ENCODE results near the gene GRIK3. TPM values are rescaled to one million over a fixed set of nuclear protein-coding genes. Genes with fewer than 3 reads are reported as not detected.
"Not testable (repeated sequence)": the region's sequence is repeated elsewhere in the genome, so short reads cannot be mapped to it uniquely, and the experiment has no call there.

GRIK3 gene
- total and polyA plus RNA-seq, 4 donors = 0.68 to 1.6 TPM; not detected in 2

DNA sequence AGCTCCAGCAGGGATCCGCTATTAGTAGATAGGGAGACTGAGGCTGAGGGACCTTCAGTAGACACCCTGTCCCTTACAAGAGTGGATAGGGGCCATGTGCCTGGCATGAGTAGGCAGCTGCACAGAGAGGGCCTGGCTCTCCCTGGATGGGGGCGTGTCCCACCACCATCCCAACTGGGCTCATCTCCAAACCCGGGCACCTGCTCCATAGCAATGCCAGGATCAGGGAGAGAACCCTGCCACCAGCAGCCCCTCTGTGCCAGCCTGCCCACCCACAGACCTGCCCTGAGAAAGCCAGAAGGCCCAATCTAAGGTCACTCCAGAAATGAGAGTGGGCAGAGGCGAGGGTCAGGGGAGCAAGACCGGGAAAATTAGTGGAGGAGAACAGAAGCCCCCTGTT is 121.3 kb downstream of the GRIK3 start:
- WGBS, 2 donors = 59 to 65% methylated on average over 5 of the region's 5 CpGs
- no peak for DNase-seq

DNA sequence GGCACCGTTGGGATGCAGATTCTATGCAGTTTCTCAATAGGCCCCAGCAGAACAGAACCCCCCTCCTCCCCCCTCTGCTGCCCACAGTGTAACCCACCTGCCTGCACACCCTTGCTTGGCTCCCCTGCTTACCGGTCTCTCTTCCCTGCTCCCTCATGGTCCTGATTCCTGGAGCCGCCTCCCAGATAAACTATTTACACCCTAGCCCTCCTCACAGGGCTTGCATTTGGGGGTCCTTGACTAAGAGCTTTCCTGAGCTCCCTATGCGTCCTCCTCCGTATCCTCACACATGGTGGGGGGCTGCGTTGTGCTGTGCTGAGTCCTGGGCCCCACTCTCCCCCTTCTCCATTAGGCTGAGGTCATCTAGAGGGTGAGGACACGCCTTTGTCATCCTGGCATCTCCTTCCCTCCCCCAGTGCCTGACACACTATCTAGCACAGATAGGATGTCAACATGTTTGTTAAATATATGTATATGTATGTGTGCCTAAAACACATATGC is 121.9 kb downstream of the GRIK3 start:
- no peak overlapping the region for H3K27ac ChIP-seq (ENCODE audit: low read depth in 1 of 2, low read length in 2 of 2)
- H3K27me3 ChIP-seq (ENCODE audit: control insufficient read depth in 1 of 2, insufficient read depth in 2 of 2, low read length in 1 of 2) = no peaks in the 10 kb centered on the region
- WGBS, 2 donors = 56 to 61% methylated on average over 7 of the region's 7 CpGs
- H3K9me3 ChIP-seq (ENCODE audit: control insufficient read depth, low read length) = no peaks in the 10 kb centered on the region
- ATAC-seq (ENCODE audit: low FRiP score) = no peak
- no peaks in the 10 kb centered on the region for H3K36me3 ChIP-seq (ENCODE audit: control insufficient read depth in 1 of 2, insufficient read depth in 2 of 2, low read length in 1 of 2)
- no peaks in the 10 kb centered on the region for H3K4me1 ChIP-seq (ENCODE audit: control insufficient read depth in 1 of 2, insufficient read depth in 2 of 2, low read length in 2 of 2)
- DNase-seq = no peak
- intact Hi-C loops (cut with DNase I) = no loop called here
- no peak overlapping the region for H3K4me3 ChIP-seq (ENCODE audit: low read length in 2 of 2)

More for the DNA sequence above, 121.3 kb downstream of the GRIK3 start:
- Histone ChIP-seq H3K9me3 (ENCODE audit: control insufficient read depth, low read length) (no peaks in the 10 kb centered on the region), H3K27me3 (ENCODE audit: control insufficient read depth in 1 of 2, insufficient read depth in 2 of 2, low read length in 1 of 2) (no peaks in the 10 kb centered on the region), H3K4me1 (ENCODE audit: control insufficient read depth in 1 of 2, insufficient read depth in 2 of 2, low read length in 2 of 2) (no peaks in the 10 kb centered on the region), H3K36me3 (ENCODE audit: control insufficient read depth in 1 of 2, insufficient read depth in 2 of 2, low read length in 1 of 2) (no peaks in the 10 kb centered on the region), H3K4me3 (ENCODE audit: low read length in 2 of 2) (no peak overlapping the region), H3K27ac (ENCODE audit: low read depth in 1 of 2, low read length in 2 of 2) (no peak overlapping the region)
- peak; percentile 41 for ATAC-seq (ENCODE audit: low FRiP score)
- intact Hi-C loops (cut with DNase I) = no loop called here

DNA sequence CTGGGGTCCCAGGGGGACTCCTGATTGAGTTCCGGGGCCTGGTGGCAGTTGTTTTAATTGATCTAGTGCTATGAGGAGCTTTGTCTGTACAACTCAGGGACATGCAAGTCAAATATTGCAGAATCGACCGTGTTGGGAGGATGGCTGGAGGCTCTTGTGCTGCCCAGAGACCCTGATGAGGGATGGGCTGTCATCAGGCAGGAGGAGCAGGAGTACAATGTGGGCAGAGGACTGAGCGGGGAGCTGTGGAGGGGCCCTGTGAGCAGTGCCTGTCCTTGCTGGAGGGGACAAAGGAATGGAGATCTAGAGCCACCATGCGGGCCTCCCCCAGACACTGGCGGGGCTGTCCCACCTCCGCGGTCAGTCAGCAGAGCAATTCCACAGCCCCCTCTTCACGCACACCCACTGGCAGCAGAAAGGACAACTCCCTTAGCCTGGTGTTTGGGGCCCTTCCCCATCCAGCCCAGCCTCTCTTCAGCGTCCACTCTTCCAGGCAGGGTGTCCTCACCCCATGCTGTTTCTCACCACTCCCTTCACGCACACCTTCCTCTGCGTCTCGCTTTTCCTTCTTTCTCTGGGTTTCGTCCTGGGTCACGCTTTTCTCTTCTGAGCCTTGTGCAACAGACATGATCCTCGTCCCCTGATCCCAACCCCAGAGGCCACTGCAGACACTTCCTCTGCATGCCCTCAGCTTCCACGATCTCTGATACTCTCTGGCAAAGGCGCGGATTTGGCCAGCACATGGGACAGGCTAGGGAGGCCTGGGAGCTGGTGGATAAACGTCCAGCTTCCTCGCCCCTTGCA is 122.6 kb downstream of the GRIK3 start:
- ATAC-seq (ENCODE audit: low FRiP score) (no peak), DNase-seq (no peak)
- Histone ChIP-seq H3K27ac (ENCODE audit: low read depth in 1 of 2, low read length in 2 of 2) (no peak overlapping the region), H3K4me1 (ENCODE audit: control insufficient read depth in 1 of 2, insufficient read depth in 2 of 2, low read length in 2 of 2) (no peaks in the 10 kb centered on the region), H3K9me3 (ENCODE audit: control insufficient read depth, low read length) (no peaks in the 10 kb centered on the region), H3K4me3 (ENCODE audit: low read length in 2 of 2) (no peak overlapping the region), H3K27me3 (ENCODE audit: control insufficient read depth in 1 of 2, insufficient read depth in 2 of 2, low read length in 1 of 2) (no peaks in the 10 kb centered on the region), H3K36me3 (ENCODE audit: control insufficient read depth in 1 of 2, insufficient read depth in 2 of 2, low read length in 1 of 2) (no peaks in the 10 kb centered on the region)
- intact Hi-C loops (cut with DNase I) = no loop called here
- 60 to 66% methylated on average over 21 of the region's 21 CpGs for WGBS, 2 donors

DNA sequence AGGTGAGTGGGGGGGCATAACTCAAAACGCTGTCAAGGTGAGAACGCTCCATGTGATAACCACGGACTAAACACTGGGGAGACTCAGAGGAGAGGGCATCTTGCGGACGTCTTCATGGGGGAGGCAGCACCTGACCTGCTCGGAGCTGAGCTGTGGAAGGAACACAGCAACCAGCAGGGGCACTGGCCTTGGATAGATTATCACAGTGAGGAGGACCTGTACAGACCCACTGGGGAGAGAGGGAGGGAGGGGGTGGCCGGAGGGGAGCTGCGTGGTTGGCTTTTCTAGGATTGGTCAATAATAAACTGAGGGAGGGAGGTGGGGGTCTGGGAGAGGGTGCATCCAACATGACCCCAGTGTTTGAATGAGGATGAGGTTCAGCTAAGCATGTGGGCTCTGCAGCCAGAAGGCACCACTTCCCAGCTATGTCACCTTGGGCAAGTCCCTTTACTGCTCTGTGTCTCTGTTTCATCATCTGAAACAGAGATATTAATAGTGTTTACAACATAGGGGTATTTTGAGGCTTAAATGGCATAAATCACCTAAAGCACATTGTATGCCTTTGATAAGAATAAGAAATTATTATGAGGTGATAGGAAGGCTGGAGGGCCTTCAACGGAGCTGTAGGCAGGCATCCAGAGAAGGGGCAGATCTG is 123.3 kb downstream of the GRIK3 start:
- no peaks in the 10 kb centered on the region for H3K4me1 ChIP-seq (ENCODE audit: control insufficient read depth in 1 of 2, insufficient read depth in 2 of 2, low read length in 2 of 2)
- H3K27ac ChIP-seq (ENCODE audit: low read depth in 1 of 2, low read length in 2 of 2) = no peak overlapping the region
- H3K9me3 ChIP-seq (ENCODE audit: control insufficient read depth, low read length) = no peaks in the 10 kb centered on the region
- ATAC-seq (ENCODE audit: low FRiP score) (no peak), DNase-seq (no peak)
- no peaks in the 10 kb centered on the region for H3K36me3 ChIP-seq (ENCODE audit: control insufficient read depth in 1 of 2, insufficient read depth in 2 of 2, low read length in 1 of 2)
- intact Hi-C loops (cut with DNase I) = no loop called here
- H3K4me3 ChIP-seq (ENCODE audit: low read length in 2 of 2) = no peak overlapping the region
- no peaks in the 10 kb centered on the region for H3K27me3 ChIP-seq (ENCODE audit: control insufficient read depth in 1 of 2, insufficient read depth in 2 of 2, low read length in 1 of 2)
- 63 to 71% methylated on average over 9 of the region's 9 CpGs for WGBS, 2 donors

- Histone ChIP-seq H3K4me1 (ENCODE audit: control insufficient read depth in 1 of 2, insufficient read depth in 2 of 2, low read length in 2 of 2) (no peaks in the 10 kb centered on the region), H3K27me3 (ENCODE audit: control insufficient read depth in 1 of 2, insufficient read depth in 2 of 2, low read length in 1 of 2) (no peaks in the 10 kb centered on the region), H3K9me3 (ENCODE audit: control insufficient read depth, low read length) (no peaks in the 10 kb centered on the region), H3K27ac (ENCODE audit: low read depth in 1 of 2, low read length in 2 of 2) (no peak overlapping the region), H3K36me3 (ENCODE audit: control insufficient read depth in 1 of 2, insufficient read depth in 2 of 2, low read length in 1 of 2) (no peaks in the 10 kb centered on the region), H3K4me3 (ENCODE audit: low read length in 2 of 2) (no peak overlapping the region)
- no peak for ATAC-seq (ENCODE audit: low FRiP score)
- intact Hi-C loops (cut with DNase I) = no loop called here
- no peak for DNase-seq
- 43 to 45% methylated on average over 10 of the region's 10 CpGs for WGBS, 2 donors
These were observed 124.2 kb downstream of the GRIK3 start for GRCh38 chr1:36909946-36910725.

DNA sequence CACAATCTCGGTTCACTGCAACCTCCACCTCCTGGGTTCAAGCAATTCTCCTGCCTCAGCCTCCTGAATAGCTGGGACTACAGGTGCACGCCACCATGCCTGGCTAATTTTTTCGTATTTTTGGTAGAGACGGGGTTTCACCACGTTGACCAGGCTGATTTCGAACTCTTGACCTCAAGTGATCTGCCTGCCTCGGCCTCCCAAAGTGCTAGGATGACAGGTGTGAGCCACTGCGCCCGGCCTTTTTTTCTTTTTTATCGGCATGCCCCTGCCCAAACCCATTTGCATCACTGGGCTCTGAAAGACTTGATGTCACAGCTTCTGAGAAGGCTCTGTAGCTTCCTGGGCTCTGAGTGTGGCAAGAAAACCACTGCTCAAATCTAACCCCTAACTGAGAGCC is 125.0 kb downstream of the GRIK3 start:
- intact Hi-C loops (cut with DNase I); H3K27me3 ChIP-seq (ENCODE audit: control insufficient read depth in 1 of 2, insufficient read depth in 2 of 2, low read length in 1 of 2); H3K36me3 ChIP-seq (ENCODE audit: control insufficient read depth in 1 of 2, insufficient read depth in 2 of 2, low read length in 1 of 2); H3K9me3 ChIP-seq (ENCODE audit: control insufficient read depth, low read length); H3K27ac ChIP-seq (ENCODE audit: low read depth in 1 of 2, low read length in 2 of 2); H3K4me1 ChIP-seq (ENCODE audit: control insufficient read depth in 1 of 2, insufficient read depth in 2 of 2, low read length in 2 of 2); ATAC-seq (ENCODE audit: low FRiP score); DNase-seq; H3K4me3 ChIP-seq (ENCODE audit: low read length in 2 of 2): not testable (repeated sequence)
- 87 to 88% methylated on average over 10 of the region's 10 CpGs for WGBS, 2 donors

DNA sequence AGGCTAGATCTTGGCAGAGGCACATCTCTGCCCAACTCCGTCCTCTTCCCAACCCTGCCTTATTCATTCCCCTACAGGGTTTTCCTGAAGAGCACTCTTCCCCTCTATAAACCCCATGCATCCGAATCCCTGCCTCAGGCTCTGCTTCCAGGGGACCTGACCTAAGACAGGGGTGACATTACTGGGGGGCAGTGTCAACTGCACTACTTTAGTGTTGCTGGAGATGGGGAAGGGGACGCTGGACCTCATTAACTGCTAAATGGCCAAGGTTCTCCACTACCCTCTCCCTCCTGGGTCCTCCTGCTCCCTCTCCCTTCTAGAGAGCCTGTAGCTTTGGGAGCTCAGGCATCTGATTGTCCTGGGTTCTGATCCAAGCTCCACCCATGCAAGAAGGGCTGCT is 126.2 kb downstream of the GRIK3 start:
- Histone ChIP-seq H3K4me1 (ENCODE audit: control insufficient read depth in 1 of 2, insufficient read depth in 2 of 2, low read length in 2 of 2) (no peaks in the 10 kb centered on the region), H3K36me3 (ENCODE audit: control insufficient read depth in 1 of 2, insufficient read depth in 2 of 2, low read length in 1 of 2) (no peaks in the 10 kb centered on the region), H3K27me3 (ENCODE audit: control insufficient read depth in 1 of 2, insufficient read depth in 2 of 2, low read length in 1 of 2) (no peaks in the 10 kb centered on the region), H3K27ac (ENCODE audit: low read depth in 1 of 2, low read length in 2 of 2) (no peak overlapping the region), H3K9me3 (ENCODE audit: control insufficient read depth, low read length) (no peaks in the 10 kb centered on the region), H3K4me3 (ENCODE audit: low read length in 2 of 2) (no peak overlapping the region)
- intact Hi-C loops (cut with DNase I) = no loop called here
- WGBS, 2 donors = 61 to 76% methylated on average over 3 of the region's 3 CpGs
- ATAC-seq (ENCODE audit: low FRiP score) = no peak
- DNase-seq = no peak

GRCh38 chr1:36906555-36906954 is 127.8 kb downstream of the GRIK3 start:
- ATAC-seq (ENCODE audit: low FRiP score) = no peak
- 61 to 67% methylated on average over 3 of the region's 3 CpGs for WGBS, 2 donors
- no peaks in the 10 kb centered on the region for H3K27me3 ChIP-seq (ENCODE audit: control insufficient read depth in 1 of 2, insufficient read depth in 2 of 2, low read length in 1 of 2)
- H3K4me3 ChIP-seq (ENCODE audit: low read length in 2 of 2) = no peak overlapping the region
- H3K27ac ChIP-seq (ENCODE audit: low read depth in 1 of 2, low read length in 2 of 2) = no peak overlapping the region
- no peaks in the 10 kb centered on the region for H3K4me1 ChIP-seq (ENCODE audit: control insufficient read depth in 1 of 2, insufficient read depth in 2 of 2, low read length in 2 of 2)
- DNase-seq = no peak
- H3K36me3 ChIP-seq (ENCODE audit: control insufficient read depth in 1 of 2, insufficient read depth in 2 of 2, low read length in 1 of 2) = no peaks in the 10 kb centered on the region
- no peaks in the 10 kb centered on the region for H3K9me3 ChIP-seq (ENCODE audit: control insufficient read depth, low read length)
- intact Hi-C loops (cut with DNase I) = no loop called here
